Anterior cingulate cortex (tissue), 58 donors: ENCODE measurements around the gene CENPP.
"Not testable (repeated sequence)": the region's sequence is repeated elsewhere in the genome, so short reads cannot be mapped to it uniquely, and the experiment has no call there.

ENCODE experiments used
- DNase-seq, 58 donors: peaks; one replicate each; lab custom pipeline; 2025; lab: John Stamatoyannopoulos, UW

The CENPP gene

DNA sequence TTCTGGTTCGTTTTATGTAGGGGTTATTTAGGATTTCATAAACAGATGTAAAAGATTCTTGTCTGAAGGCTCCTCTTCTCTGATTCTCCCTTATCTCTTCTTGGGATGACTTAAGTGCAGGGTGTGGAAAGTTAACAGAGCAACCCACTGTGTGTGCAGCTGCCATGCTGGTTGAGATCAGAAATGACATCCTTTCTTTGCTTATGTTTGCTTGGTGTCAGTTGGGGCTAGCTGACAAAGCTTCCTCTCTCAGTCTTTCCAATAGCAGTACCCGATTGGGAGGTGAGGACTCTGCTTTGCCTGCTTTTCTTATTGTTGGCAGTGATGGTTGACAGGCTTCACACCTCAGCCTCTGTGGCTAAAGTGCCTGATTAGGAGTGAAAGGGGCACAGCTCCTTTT, 52.1 kb downstream of the CENPP start:
- no peak for DNase-seq

DNA sequence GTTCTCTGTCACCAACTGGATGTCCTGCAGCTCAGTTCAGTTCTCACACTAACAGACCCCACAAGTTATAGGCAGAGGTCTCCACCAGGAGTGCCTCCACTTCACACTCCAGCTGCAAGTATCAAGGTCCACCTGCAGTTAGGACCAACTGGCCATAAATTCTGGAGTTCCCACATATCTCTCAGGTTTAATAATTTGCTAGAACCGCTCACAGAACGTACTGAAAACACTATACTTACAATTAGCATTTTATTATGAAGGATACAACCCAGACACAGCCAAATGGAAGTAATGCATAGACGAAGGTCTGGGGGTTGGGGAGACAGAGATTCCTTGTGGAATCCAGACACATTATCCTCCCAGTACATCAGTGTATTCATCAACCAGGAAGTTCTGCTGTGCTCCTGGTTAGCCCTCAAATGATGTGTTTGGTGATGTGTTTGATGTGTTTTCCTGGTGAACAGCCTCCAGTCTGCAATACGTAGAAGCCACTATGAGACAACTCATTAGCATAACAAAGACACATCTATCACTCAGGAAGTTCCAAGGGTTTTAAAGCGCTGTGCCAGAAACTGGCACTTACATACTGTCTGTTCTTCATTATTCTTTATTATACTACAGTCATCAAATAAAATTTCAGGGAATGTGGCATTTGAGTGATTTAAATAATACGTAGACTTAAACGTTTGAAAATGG, 53.3 kb downstream of the CENPP start:
- no peak for DNase-seq

DNA sequence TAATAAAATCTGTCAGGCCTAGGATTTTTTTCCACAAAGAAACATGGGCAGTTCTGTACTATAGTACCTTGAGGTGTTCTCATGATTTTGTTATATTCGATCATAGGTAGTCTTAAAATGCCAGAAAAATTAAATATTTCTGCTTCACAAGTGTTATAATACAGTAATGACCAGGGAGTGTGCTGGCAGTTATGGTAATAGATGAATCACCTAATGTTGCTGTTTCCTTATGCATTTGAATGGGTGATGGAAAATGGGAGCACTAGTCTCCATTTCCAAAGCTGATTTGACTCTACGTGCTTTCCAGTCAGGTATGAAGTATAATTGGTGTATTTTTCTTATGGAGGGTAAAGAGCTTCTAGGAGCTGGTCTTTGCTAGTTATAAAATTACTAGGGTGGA, 54.9 kb downstream of the CENPP start:
- no peak for DNase-seq

DNA sequence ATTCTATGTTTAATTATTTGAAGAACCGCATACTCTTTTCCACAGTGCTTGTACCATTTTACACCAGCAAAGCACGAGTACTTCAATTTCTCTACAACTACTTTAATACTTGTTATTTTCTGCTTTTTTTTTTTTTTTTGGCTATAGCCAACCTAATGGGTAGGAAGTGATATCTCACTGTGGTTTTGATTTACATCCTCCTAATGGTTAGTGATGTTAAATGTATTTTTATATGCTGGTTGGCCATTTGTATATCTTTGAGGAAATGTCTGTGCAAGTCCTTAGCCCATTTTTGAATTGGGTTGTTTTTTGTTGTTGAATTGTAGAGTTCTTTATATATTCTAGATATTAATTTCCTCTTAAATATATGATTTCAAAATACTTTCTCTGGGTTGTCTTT, 56.0 kb downstream of the CENPP start:
- DNase-seq: no peak

- DNase-seq: no peak
Measured at GRCh38 chr9:92384375-92384774, 58.6 kb downstream of the CENPP start.

DNA sequence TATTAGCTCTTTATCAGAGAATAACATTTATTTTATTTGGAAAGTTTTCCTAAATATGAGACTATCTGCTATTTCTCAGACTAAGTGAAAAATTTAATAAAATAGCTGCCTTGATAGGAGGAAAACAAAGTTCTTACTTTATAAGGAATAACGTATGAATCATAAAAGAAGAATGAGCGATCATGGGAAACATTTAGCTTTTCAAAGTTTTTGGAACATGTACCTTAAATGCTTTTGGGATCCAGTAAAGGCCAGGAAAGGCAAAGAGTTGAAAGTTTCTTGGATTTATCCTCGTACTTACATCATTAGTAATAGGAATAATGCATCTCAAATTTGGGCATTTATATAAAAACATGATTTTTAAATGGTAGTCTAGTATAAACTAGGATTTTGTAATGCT, 59.2 kb downstream of the CENPP start:
- DNase-seq: no peak

DNA sequence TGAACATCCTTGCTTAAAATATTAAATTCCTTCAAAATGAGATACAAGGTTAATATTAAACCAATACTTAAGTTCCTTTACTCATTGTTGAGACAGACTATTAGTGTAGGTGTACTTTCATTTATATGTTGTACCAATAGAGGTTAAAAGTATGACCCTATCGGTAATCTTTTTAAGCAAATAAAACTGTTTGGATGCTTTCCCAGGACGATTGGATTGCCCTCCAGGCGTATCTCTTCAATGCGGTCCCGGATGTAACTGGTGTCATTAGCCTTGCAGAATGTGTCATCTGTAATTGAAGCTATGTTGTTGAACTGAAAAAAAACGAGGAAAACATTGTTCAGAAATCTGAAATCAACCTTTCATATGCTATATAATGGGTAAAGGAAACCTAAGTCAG, 59.7 kb downstream of the CENPP start:
- DNase-seq: no peak

GRCh38 chr9:92385953-92386352, 60.2 kb downstream of the CENPP start:
- DNase-seq: no peak

DNA sequence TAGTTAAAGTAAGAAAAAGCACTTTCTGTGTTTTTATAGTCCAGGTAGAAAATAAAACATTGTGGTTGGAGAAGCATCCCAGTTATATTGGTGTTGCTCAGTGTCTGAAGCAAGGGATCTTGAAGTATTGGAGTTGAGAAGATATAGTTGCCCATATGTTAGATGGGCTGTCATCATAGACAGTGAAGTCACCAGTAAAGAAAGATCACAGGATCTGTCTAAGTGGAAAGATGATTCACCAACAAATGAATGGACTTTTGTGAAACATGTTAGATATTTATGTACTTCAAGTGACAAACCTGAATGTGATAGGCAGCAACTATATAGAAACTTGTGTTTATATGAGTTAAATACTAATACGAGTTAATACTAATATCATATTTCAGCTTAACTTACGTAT, 66.9 kb downstream of the CENPP start:
- DNase-seq: no peak

- DNase-seq: no peak
Measured at GRCh38 chr9:92393686-92394085, 67.9 kb downstream of the CENPP start.

DNA sequence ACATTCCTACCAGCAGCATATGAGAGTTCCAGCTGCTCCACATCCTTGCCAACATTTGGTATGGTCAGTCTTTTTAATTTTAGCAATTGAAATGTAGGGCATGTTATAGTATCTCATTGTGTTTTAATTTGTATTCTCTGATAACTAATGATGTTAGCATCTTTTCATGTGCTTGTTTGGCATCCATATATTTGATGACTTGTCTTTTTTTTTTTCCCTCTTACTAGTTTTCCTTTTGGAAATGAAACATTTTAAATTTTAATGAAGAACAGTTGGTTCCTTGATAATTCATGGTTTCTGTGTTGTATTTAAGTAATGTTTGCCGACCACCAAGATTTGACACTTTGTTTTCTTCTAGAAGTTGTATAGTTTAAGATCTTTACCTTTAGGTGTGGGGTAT, 69.9 kb downstream of the CENPP start:
- no peak for DNase-seq

GRCh38 chr9:92397853-92398252, 72.1 kb downstream of the CENPP start:
- no peak for DNase-seq

DNA sequence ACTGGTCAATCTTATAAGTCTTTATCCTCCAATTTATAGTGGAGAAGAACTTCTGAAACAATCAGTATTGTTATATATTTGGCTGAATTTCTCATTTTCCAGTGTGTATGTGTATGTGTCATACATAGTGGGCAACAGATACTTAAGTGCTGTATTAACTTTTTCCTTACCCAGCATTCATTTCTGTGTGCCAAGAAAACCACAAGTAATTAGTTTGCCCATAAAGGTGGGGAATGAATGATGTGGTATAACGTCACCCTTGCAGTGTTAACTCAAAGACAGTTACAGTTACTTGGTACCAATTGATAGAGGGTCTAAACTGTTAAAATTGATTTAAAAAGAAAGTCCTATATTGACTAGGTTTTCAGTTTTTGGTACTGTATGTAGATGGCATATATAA, 76.6 kb downstream of the CENPP start:
- no peak for DNase-seq

GRCh38 chr9:92402826-92403745, 77.3 kb downstream of the CENPP start:
- no peak for DNase-seq

- no peak for DNase-seq
Measured at GRCh38 chr9:92404042-92404836, 78.5 kb downstream of the CENPP start, which contains the start of gene OGN. OGN (minus strand) TSS chr9:92404578; CDS start chr9:92403407, 1,171 bp downstream.

GRCh38 chr9:92405818-92406217, 80.1 kb downstream of the CENPP start:
- no peak for DNase-seq

- peak in 26 of 58 donors; percentile 0 to 51 (median 8) for DNase-seq
Measured at GRCh38 chr9:92406477-92406876, 80.7 kb downstream of the CENPP start.

DNA sequence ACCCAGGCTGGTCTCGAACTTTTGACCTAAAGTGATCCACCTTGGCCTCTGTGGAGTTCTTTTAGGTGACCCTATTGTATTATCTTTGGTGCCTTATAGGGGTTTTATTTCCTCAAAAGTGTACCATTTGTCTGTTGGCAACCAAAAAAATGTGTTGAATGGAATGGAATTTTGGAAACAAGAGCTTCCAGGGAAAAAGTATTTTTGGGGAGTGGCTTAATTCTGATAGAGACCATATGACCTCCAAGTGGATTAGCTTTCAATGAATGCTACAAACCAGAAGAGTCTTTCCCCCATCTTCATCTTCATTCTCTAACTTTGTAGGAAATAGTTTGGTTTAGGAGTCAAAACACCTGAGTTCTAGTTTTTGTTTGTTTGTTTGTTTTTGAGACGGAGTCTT, 82.1 kb downstream of the CENPP start:
- DNase-seq: no peak

DNA sequence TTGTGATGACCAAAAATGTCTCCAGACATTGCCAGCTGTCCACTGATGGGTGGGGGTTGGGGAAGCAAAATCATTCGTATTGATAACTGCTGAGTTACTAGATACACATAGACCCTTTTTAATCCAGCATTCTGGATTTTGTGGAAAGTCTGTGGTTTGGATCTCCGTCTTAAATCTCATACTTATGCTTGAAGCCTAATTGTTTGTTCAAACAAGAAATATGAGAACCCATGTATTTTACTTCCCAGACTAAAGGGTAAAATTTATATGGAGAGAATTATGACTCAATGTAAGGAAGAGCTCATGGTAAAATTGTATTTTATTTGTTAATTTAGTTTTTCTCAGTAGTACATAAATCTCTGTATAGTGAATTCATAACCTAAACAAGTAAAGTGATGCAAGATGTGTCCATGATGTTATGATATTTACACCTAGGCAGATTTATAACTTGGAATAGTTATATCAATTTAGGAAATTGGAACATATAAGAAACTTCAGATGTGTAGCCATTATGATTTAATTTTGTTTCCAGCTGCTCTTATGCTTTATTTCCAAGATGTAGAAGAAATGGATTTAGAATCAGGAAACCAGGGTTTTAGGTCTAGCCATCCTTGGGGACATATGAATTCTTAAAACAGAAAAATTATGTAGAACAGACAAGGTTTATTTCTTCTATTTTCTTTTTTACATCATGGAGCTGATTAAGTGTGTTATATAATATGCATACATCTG, 83.2 kb downstream of the CENPP start:
- no peak for DNase-seq

DNA sequence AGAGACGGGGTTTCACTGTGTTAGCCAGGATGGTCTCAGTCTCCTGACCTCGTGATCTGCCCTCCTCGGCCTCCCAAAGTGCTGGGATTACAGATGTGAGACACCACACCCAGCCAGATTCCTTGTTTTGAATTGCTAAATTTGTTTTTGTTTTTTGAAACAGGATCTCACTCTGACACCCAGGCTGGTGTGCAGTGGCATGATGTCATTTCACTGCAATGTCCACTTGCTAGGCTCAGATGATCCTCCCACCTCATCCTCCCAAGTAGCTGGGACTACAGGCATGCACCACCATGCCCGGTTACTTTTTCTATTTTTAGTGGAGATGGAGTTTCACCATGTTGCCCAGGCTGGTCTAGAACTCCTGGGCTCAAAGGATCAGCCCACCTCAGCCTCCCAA, 85.4 kb downstream of the CENPP start:
- not testable (repeated sequence) for DNase-seq
